ENCODE measurements around the gene SPOCK1.

SPOCK1 gene

DNA sequence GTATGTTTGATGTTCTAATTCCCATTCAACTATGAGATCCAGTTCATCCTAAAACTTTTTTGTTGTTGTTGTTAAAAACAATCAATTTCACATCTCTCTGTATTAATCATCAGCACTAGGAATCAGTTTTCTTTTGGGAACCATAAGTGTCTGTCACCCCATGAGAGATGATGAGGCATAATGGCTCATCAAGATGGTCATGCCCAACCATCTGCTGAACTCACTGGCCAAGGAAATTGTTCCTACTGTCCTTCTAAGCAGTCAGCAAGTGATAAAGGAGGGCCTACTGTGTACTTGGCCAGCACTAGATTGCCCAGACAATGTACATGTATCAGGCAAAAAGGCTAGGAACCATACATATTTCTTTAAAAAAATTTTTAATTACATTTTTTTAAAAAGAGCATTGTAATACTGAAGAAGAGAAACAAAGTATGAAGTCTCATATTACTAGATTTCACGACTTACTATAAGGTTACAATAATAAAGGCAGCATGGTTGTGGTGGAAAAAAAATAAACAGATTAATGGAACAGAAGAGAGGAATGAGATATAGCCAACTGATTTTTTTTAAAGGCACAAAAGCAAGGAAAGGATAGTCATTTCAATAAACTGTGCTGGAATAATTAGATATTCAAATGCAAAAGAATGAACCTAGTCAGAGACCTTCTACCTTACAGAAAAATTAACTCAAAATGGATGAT, 458.3 kb downstream of the SPOCK1 start:
- DNase-seq = no peak

DNA sequence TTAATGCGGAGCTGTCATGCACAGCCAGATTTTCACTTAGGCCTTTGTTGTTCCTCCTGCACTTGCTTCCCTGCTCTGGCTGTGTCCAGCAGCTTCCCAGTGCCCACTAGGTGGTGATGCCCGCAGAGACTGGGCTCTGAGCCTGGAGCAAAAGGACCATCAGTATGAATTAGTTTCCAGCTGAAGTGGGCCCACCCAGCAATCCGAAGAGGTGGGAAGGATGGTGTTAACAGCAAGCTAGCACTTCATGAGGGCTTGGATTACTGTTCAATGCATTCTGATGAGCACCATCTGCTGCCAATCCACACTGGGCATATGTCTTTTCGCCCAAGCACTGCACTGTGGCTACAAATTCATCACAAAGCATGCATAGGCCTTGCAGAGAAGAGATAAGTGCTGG, 459.1 kb downstream of the SPOCK1 start:
- no peak for DNase-seq

DNA sequence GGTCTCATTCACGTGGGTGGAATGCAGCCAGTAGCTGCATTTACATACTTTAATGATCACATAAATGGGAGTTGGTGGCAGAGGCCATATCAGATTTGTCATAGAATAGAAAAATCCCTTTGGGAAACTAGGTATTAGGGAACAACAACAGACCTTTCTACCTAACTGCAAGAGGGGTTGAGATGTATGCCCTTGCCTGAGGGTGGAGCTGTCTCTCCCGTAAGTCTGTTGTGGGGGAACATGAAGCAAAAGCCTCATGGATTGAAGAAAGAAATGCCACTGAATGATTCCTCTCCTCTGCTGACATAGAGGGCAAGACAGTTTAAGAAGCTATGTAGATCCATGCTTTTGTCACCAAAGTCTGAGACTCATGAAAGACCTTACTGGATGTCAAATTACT, 461.3 kb downstream of the SPOCK1 start:
- no peak for DNase-seq

DNA sequence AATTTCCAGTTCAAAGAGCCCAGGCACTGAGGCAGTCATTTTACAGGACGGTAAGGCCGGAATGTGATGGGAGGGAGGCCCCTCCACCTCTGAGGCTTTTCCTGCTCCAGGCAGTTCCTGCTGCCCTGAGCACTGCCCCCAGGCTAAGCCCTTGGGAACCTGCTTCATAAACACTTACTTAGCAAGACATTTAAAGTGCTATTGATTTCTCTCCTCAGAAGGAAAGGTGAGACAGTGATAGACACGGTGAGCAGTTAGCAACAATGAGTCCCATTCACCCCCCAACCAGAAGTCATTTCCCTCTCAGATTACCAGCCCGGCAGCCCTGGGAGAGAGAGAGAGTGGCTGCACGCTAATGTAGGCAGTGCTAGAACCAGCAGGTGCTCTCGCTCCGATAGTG, 462.5 kb downstream of the SPOCK1 start:
- DNase-seq = no peak

DNA sequence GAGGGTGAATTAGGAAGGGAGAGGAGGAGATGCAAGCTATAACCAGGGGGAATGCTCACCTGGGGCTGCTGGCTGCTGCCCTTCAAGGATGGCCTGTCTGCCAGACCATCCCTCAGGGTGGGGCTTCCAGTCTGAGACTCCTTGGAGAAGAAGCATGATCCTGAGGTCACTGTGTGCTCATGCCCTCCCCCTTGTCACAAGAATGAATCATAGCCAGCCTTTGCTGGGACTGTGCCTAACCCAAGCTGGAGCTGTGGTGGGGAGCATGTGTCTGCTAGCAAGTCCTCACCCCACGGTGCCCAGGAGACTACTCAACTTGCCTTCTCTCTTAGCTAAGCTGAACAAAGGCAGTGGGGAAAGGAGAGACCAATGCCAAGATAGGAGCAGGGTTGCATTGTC, 463.6 kb downstream of the SPOCK1 start:
- no peak for DNase-seq

DNA sequence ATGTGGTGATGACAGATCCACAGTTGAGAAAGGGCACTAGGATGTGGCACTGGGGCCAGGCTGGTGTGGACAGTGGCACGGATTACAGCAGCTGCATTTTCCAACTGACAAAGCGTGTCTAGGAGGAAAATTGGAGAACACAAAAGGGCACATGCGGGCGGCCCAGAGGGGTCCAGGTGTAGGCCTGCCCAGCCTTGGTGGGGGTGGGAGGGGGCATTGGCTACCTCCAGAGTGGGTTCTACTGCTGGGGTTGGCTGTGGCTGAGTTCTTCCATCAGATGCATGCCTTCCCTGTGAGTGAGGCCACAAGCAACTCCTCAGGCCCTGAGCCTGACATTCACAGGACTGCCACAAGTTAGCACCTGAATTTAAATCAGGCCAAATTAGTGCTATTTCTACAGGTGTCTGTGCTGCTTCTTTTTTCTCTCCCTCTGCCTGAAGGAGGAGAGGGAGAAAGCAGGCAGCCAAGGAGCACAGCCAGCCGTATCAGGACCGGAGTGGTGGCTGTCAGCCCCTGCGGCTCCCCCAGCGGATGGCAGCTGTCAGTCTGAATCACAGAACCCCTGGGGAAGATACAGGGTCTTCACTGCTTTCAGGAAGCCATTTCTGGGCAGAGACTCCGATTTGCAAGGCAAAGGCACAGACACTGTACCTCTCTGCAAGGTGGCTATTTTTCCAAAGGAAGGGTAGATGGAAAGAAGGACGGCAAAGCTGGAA, 464.2 kb downstream of the SPOCK1 start:
- DNase-seq = no peak

DNA sequence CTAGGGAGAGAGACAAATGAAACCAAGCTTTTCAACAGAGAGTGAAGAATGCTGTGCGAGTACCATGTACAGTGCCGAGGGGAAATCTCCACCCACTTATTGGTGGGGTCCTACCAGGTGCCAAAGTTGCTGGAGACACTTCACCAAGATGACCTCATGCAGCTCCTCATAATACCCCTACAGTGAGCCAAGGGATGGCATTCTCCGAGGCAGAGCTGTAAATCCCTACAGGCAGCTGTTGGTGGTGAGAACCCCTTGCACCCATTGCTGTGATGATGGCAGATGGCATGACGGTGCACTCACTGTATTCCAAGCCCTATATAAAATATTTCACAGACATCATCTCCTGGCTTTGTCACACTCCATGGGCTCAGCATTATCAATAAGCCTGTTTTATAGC, 464.9 kb downstream of the SPOCK1 start:
- no peak for DNase-seq

DNA sequence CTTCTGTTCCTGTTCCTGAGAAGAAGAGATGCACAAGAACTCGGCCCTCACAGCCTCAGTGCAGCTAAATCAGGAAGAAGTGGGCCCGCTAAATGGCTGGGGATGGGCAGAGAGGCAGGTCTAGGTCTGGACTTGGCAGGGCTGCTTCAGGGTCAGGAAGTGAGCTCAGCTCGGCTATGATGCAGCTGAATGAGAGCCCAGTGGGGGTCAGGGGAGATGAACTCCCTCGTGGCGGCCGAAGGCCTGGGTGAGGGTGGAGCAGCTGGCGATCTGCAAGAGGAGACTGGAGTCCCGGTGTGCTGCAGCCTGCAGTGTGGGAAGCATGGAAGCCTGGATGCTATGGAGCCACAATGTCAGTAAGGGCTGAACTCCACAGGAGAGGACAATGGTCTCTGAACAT, 466.2 kb downstream of the SPOCK1 start:
- no peak for DNase-seq

DNA sequence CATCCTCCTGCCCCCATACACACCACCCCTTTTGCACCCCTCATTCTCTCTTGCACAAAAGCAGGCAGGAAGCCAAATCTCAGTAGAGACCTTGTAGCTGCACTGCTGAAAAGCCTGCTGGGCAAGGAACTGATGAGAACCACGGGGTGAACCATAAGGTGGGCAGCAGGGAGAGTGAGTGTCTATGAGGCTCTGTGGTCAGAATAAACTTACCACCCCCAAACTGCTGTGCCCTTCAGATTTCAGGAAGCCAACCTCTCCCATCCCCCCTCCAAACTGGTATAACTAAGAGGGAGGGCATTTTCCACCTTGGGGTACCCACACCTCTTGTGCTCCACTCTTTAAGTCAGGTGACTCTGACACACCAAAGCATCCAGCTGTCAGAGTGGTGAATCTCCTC, 471.4 kb downstream of the SPOCK1 start:
- no peak for DNase-seq

DNA sequence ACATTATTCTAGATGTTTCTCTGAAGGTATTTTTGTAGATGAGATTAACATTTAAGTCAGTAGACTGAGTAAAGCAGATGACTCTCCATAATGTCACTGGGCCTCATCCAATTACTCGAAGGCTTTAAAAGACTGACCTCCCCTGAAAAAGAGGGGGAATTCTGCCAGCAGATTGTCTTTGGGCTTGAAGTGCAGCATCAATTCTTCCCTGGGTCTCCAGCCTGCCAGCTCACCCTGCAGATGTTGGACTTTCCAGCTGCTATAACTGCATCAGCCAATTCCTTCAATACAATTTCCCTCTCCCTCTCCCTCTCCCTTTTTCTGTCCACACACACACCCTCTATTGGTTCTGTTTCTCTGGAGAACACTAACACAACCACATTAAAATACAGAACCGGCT, 472.8 kb downstream of the SPOCK1 start:
- no peak for DNase-seq

DNA sequence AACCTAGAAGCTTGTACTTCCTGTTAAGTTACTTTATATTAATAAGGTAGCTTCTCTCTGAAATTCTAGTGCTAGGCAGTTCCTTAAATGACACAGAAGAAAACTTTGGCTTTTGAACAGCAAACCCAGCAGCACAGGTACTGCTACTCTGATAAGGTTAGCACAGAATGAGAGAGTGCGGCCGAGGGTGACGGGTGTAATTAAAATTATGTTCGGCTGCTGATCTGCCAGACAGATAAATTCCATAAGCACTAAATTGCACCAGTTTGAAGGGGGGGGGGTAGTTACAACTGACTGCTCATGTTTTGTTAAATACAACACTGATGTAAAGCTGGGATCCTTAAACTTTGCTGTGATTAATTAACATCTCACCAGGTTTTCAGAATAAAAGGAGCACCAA, 475.1 kb downstream of the SPOCK1 start:
- no peak for DNase-seq

DNA sequence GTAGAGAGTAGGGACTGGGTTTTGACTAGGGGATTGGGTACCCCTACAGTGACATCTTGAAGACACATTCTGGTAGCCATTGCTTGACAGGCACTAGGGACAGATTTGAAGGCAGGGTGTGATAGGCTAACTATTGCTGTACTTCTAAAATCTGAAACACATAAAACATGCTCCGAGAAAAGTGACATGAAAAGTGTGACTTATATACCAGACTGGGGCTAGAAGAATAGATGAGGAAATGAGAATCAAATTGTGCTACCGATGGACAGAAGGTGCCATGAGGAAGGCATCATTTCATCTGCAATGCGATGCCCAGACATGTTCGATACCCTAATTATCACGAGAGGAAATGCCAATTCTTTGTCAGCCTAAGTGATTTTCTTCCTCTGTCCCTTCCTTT, 475.8 kb downstream of the SPOCK1 start:
- no peak for DNase-seq

DNA sequence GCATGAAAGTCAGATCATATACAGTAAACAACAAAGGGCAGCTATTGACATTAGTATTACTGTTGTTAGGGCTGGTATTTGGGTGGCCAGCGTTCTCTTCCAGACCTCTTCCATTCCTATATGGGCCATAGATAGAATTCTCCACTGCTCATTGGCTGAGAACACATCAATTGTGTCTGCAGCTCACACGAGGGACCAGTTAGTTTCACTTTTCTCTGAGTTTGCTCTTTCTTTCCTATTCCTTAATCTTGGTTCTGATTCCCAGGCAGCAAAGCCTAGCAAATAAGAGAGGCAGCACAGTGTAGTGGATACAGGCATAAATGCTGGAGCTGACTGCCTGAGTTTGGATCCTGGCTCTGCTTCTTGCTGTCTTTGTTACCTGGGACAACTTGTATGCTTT, 476.4 kb downstream of the SPOCK1 start:
- no peak for DNase-seq

DNA sequence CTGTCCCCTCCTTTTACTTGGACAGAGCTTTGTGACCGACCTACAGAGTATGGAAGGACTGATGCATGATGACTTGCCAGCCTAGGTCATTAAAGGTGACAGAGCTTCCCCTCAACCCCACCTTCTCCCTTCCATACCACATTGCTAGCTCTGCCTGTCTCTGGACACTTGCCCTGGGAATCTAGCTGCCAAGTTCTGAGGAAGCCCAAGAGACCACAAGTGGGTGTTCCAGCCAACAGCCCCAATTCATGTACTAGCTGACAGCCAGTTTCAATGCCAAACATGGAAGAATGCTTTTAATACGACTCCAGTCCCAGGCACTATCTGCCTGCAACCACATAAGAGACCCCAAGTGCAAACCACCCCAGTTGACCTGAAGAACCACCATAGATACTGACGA, 477.1 kb downstream of the SPOCK1 start:
- no peak for DNase-seq

DNA sequence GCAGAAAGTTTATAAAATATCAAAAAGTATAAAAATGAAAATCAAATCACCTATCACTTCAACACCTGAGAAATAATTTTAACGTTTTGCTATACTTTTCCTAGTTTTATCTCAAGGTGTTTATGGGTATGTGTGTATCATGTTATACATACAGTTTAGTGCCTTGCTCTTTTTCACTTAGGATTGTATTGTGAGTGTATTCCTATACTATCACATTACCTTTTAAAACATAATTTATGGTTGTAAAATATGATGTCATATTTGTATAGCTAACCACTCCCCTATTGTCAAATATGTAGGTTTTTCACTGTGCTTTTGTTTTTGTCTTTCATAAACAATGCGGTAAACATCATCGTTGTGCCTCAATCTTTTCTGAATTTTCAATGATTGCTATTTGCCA, 479.9 kb downstream of the SPOCK1 start:
- no peak for DNase-seq

DNA sequence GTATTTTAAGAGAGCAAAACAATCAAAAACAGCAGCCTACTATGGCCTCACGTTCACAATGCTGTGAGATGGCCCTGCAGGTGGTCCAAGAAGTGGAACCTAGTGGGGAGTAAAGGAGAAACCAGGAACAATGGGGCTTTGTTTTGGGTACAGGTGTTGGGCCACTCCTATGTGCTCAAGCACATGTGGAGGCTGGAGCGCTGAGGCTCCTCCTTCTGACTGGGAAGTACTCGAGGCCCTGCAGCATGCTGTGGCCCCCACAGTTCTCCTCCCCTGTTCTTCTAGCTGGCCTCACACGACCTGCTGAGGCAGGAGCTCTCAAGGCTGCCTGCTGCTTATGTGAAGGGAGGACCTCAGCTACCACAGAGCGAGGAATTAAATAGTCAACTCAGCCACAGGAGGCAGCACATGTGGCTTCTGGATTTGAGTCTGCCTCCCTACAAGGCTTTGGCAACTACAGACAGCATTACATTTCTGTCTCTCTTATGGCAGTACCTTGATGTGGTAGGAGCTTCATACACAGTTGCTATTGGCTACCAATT, 482.3 kb downstream of the SPOCK1 start:
- DNase-seq = no peak

DNA sequence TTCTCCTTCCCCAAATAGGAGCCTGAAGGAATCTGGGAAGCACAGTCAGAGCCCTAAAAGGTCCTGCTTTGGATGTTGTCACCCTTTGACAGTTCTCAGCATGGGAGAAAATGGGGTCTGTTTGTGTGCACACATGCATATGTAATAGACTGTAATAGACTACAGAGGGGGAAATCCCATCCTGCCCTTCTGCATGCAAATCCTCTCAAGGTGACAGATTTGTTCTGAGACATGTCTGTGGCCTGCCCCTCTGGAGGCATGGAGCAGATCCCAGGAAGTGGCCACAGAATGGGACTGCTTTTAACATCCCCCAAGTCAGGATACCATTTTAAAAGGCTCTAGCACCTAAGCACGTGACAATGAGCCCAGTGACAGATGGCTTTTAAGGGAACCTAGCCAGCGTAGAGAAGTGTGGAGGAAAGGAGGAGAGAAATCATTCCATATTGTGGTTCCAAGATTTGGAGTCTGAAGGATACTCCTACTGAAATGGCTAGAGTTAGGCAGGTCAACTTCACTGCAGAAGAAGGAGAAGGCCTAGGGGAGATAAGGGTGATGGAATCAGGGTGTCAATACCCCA, 483.5 kb downstream of the SPOCK1 start:
- DNase-seq = no peak

DNA sequence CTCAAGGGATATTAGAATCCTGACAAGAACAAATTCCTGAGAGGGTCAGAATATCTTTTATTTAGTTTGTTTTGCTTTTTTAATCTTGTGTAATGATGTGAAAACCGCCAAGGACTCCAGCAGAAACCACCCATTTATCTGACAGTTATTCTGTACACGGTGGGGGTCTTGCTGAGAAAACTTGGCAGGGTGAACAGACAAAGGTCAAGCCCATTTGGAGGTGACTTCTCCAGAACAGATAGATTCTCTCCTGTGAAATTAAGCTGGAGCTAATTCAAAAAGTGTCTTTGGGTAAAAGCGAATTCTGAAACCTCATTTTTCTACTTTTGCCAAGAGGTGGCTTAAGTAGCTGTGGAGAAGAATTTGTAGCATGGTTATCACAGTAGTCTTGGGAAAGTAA, 484.4 kb downstream of the SPOCK1 start:
- no peak for DNase-seq

DNA sequence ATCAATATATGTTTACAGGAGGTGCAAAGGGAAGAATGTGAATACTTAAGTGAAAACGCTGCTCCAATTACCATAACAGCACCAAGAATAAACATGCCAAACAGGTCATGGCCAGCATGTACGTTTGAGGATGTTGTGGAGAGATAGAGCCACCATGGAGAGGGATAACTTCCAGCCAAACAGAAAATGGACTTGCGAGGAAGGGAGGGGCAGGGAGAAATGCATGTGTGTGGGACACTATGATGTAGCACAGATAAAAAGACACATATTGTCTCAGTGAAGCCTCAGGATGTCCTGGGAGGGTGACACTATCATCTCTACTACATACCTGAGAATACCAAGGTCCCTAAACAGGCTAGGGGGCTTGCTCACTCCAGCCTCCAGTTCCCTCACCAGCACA, 488.9 kb downstream of the SPOCK1 start:
- DNase-seq = no peak

DNA sequence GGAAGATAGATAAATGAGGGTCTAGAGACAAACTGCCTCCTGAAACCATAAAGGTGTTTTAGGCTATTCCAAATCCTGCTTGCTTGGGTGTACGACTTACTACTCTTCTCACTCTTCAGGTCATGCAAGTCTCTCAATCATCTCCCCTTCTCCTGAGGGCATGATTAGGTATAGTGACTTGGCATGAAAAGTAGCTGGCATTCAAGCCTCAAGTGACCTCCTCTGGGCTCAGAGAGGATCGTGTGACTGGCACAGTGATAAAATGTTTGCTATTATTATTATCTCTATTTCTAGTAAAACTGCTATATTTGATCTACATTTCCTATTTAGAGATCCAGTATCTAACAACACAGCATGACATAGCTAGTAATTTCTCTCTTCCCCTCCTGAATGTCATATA, 494.8 kb downstream of the SPOCK1 start:
- no peak for DNase-seq

DNA sequence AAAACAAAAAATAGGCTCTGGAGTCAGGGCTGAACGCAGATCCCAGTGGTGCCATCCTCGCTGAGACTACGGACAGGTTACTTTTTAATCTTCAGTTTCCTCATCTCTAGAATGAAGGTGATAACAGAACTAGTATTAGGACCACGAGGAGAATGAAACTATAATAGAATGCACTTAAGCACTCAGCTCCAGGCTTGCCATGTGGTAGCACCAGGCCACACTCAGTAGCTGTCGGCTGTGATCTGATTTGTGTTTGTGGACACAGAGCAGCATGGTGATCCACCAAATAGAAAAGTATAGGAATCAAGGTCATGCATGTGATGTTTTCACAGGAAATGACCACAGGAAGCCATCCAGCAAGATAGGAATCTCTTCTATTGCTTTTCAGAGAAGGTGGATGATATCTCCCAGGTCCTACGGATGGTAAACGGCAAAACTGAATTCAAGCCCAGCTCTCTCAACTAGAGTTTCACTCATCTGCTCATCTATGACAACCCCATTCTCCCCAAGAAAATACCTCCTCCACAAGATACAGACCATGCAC, 498.0 kb downstream of the SPOCK1 start:
- no peak for DNase-seq

DNA sequence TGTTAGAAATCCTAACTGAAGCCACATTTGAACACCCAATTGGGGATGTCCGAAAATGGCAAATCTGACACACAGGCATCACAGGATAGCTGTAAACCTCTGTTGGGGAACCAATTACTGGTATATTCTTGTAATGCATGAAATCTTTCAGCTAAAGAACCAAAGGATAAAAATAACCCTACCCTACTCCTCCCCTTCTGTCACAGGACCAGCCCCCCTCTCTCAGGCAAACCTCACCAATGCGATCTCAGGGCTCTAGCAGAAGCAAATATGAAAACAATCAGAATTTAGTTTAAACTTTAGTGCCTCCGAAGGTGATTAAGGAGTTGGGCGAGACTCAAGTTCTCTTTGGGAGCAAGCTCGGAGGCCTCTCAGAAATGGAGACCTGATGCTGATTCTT, 499.3 kb downstream of the SPOCK1 start:
- DNase-seq = no peak

DNA sequence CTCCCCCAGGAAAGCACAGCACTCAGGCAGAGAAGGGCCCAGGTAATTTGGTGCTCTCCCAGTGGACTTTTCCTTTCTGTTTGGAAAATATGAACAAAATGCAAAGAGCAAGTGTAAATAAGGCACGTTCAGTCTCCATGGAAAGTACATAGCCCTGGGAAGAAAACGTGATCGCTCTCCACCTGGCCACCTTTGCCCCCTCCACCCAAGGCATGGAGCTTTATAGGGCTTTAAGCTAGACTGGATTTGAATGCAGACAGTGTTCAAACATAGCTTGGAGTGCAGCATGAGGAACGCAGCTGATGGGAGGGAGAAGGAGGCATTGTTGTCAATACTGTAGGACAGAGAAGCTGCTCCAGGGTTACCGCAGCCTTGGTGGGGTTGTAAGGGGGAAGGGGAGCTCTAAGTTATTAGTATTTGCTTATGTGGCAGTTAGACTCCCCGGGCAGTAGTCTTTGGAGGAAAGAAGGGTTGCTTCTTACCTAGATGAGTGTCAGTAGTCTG, 500.2 kb downstream of the SPOCK1 start:
- no peak for DNase-seq

DNA sequence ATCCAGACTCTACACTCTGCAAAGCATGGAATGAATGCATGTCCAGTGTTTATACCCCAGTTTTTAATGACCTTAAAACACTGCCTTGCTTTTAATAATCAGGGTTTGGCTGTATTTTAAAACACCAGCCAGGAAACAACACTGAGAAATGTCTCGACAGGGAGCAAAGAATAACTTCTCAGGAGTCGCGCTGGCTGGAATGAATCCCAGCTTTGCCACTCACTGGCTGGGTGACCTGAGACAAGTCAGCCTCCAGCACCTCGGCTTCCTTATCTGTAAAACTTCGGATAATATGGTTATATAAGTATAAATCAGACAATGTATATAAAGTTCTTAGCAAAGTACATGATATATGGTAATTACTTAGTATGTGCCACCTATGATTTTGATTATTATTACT, 505.0 kb downstream of the SPOCK1 start:
- no peak for DNase-seq

Measured in hematopoietic multipotent progenitor cell treated with erythropoietin and hydrocortisone succinate and interleukin-3 and kit ligand, for 6 days (in vitro differentiated cells).